GM21515 (cell line): ENCODE measurements around the gene ABI1.
A peak's percentile ranks its signal among the peaks of the same experiment; 100 is the strongest.

Experiments
- ATAC-seq: cut with Tn5 transposase; IDR thresholded peaks from one replicate; pipeline ENCODE4 v1.9.1; 2021; ENCODE audit not compliant: unreplicated experiment

Gene ABI1

GRCh38 chr10:26721561-26721960, 139.2 kb downstream of the ABI1 start:
- no peak for ATAC-seq

GRCh38 chr10:26717476-26717875, 143.3 kb downstream of the ABI1 start:
- ATAC-seq = no peak

GRCh38 chr10:26715137-26715487, 145.6 kb downstream of the ABI1 start:
- ATAC-seq = no peak

GRCh38 chr10:26714415-26715136, 146.2 kb downstream of the ABI1 start:
- no peak for ATAC-seq

GRCh38 chr10:26711324-26711723, 149.4 kb downstream of the ABI1 start:
- no peak for ATAC-seq

GRCh38 chr10:26706936-26707335, 153.8 kb downstream of the ABI1 start:
- ATAC-seq = no peak

- ATAC-seq = no peak
Measured at GRCh38 chr10:26706206-26706605, 154.6 kb downstream of the ABI1 start.

GRCh38 chr10:26703974-26704373, 156.8 kb downstream of the ABI1 start:
- no peak for ATAC-seq

- no peak for ATAC-seq
Measured at GRCh38 chr10:26703096-26703495, 157.7 kb downstream of the ABI1 start.

GRCh38 chr10:26700884-26701630, 159.7 kb downstream of the ABI1 start:
- ATAC-seq = no peak

- ATAC-seq = no peak
Measured at GRCh38 chr10:26699631-26700030, 161.1 kb downstream of the ABI1 start.

GRCh38 chr10:26698909-26699308, 161.8 kb downstream of the ABI1 start:
- no peak for ATAC-seq

- no peak for ATAC-seq
Measured at GRCh38 chr10:26697922-26698608, 162.7 kb downstream of the ABI1 start.

- peak; percentile 86 for ATAC-seq
Measured at GRCh38 chr10:26697163-26697921, 163.4 kb downstream of the ABI1 start, which contains the start of gene PDSS1. PDSS1 (plus strand) TSS chr10:26697701; CDS start chr10:26697712, 11 bp downstream.

- no peak for ATAC-seq
Measured at GRCh38 chr10:26696786-26697162, 164.0 kb downstream of the ABI1 start.
